Inflammatory macrophage treated with lipopolysaccharide for 4 hours (primary cell): ENCODE results near the gene MAPK6.
"Not testable (repeated sequence)": the region's sequence is repeated elsewhere in the genome, so short reads cannot be mapped to it uniquely, and the experiment has no call there.

ENCODE experiments used
- DNase-seq: peaks from one replicate; pipeline ENCODE4 v3.0.0-alpha.2; 2020

MAPK6 gene

GRCh38 chr15:52083603-52084002 lies 64.6 kb downstream of the MAPK6 start:
- DNase-seq = no peak

- no peak for DNase-seq
Observed at GRCh38 chr15:52085299-52085698, 66.3 kb downstream of the MAPK6 start.

- DNase-seq = peak; percentile 67
Observed at GRCh38 chr15:52086011-52086786, 67.2 kb downstream of the MAPK6 start.

GRCh38 chr15:52090193-52090592 lies 71.2 kb downstream of the MAPK6 start:
- no peak for DNase-seq

- DNase-seq = no peak
Observed at GRCh38 chr15:52093167-52093538, 74.1 kb downstream of the MAPK6 start.

GRCh38 chr15:52093539-52094510 lies 74.8 kb downstream of the MAPK6 start:
- DNase-seq = peak; percentile 63

GRCh38 chr15:52094811-52095584 lies 76.0 kb downstream of the MAPK6 start:
- no peak for DNase-seq

GRCh38 chr15:52095597-52096262 lies 76.7 kb downstream of the MAPK6 start:
- DNase-seq = peak; percentile 35

GRCh38 chr15:52096536-52096935 lies 77.5 kb downstream of the MAPK6 start:
- DNase-seq = not testable (repeated sequence)

- peak; percentile 13 for DNase-seq
Observed at GRCh38 chr15:52097180-52097579, 78.2 kb downstream of the MAPK6 start.

GRCh38 chr15:52098323-52098722 lies 79.3 kb downstream of the MAPK6 start:
- peak; percentile 22 for DNase-seq

- no peak for DNase-seq
Observed at GRCh38 chr15:52099651-52100272, 80.7 kb downstream of the MAPK6 start.

GRCh38 chr15:52100807-52101442 lies 81.9 kb downstream of the MAPK6 start:
- DNase-seq = peak; percentile 95

- peak; percentile 71 for DNase-seq
Observed at GRCh38 chr15:52101542-52102323, 82.7 kb downstream of the MAPK6 start.

GRCh38 chr15:52102463-52102862 lies 83.4 kb downstream of the MAPK6 start:
- DNase-seq = peak; percentile 76

GRCh38 chr15:52103217-52104207 lies 84.5 kb downstream of the MAPK6 start:
- peak; percentile 92 for DNase-seq

GRCh38 chr15:52104532-52105004 lies 85.5 kb downstream of the MAPK6 start:
- DNase-seq = no peak

- peak; percentile 82 for DNase-seq
Observed at GRCh38 chr15:52105846-52106245, 86.8 kb downstream of the MAPK6 start.

GRCh38 chr15:52106641-52107040 lies 87.6 kb downstream of the MAPK6 start:
- no peak for DNase-seq
